D721Med (cell line): ENCODE data around the gene TEX2.
"Not testable (repeated sequence)": the region's sequence is repeated elsewhere in the genome, so short reads cannot be mapped to it uniquely, and the experiment has no call there.

Source experiments
- DNase-seq: peaks from one replicate; pipeline ENCODE4 v3.0.0; 2011; ENCODE audit warnings: low spot score; ENCODE audit not compliant: insufficient read length
- FAIRE-seq: peaks from 2 replicates; lab custom pipeline; 2011; peaks lifted over from hg19 to GRCh38; lab: Jason Lieb, UNC
- CTCF ChIP-seq: IDR thresholded peaks from 2 replicates; pipeline ENCODE4 v1.5.1; 2012; ENCODE audit warnings: mild to moderate bottlenecking, control low read depth; ENCODE audit not compliant: insufficient read depth; ENCODE audit errors: missing control alignments

The TEX2 gene

GRCh38 chr17:64226132-64226531, 36.9 kb downstream of the TEX2 start:
- FAIRE-seq (no peak), DNase-seq (no peak)
- TF ChIP-seq CTCF = no peak

- no peak for FAIRE-seq
- no peak for TF ChIP-seq CTCF
- DNase-seq = no peak
Measured at GRCh38 chr17:64225410-64225809, 37.6 kb downstream of the TEX2 start.

GRCh38 chr17:64223931-64224629, 39.0 kb downstream of the TEX2 start:
- DNase-seq = no peak
- peak; percentile 41 for FAIRE-seq
- no peak for TF ChIP-seq CTCF

GRCh38 chr17:64223283-64223682, 39.8 kb downstream of the TEX2 start:
- FAIRE-seq = no peak
- no peak for DNase-seq
- TF ChIP-seq CTCF = no peak

- no peak for TF ChIP-seq CTCF
- no peak for FAIRE-seq
- DNase-seq = no peak
Measured at GRCh38 chr17:64221679-64222078, 41.4 kb downstream of the TEX2 start.

GRCh38 chr17:64220604-64221003, 42.5 kb downstream of the TEX2 start:
- FAIRE-seq, DNase-seq: not testable (repeated sequence)

GRCh38 chr17:64219571-64219970, 43.5 kb downstream of the TEX2 start:
- DNase-seq = no peak
- no peak for FAIRE-seq
- no peak for TF ChIP-seq CTCF
